NT2/D1 (cell line): ENCODE results near the gene LDB3.

Source experiments
- DNase-seq: peaks from one replicate; pipeline ENCODE4 v3.0.0-alpha.2; 2011; ENCODE audit warnings: low read depth, low spot score
- H3K27me3 ChIP-seq: 2 replicates; pipeline ENCODE4 v1.6.0; 2011; ENCODE audit warnings: mild to moderate bottlenecking; ENCODE audit not compliant: insufficient read length, insufficient read depth
- H3K36me3 ChIP-seq: 2 replicates; pipeline ENCODE4 v1.6.1; 2011; ENCODE audit warnings: mild to moderate bottlenecking, low read length, mixed read lengths; ENCODE audit not compliant: insufficient read depth, insufficient read length
- H3K4me1 ChIP-seq: 2 replicates; pipeline ENCODE4 v1.5.1; 2011; ENCODE audit not compliant: insufficient read depth, insufficient read length
- H3K4me3 ChIP-seq: 2 replicates; pipeline ENCODE4 v1.5.1; 2011; ENCODE audit warnings: low read depth; ENCODE audit not compliant: insufficient read length
- H3K9ac ChIP-seq: 2 replicates; pipeline ENCODE4 v1.6.0; 2011; ENCODE audit warnings: low read depth; ENCODE audit not compliant: insufficient read length
- H3K9me3 ChIP-seq: 2 replicates; pipeline ENCODE4 v1.5.1; 2011; ENCODE audit warnings: mild to moderate bottlenecking, low read length; ENCODE audit not compliant: insufficient read depth
- SUZ12 ChIP-seq: IDR thresholded peaks from 2 replicates; pipeline ENCODE4 v1.6.1; 2011; ENCODE audit not compliant: insufficient read length, insufficient read depth; ENCODE audit errors: extremely low read depth
- YY1 ChIP-seq: IDR thresholded peaks from 2 replicates; pipeline ENCODE4 v1.6.1; 2011; ENCODE audit not compliant: insufficient read length, insufficient read depth
- ZNF274 ChIP-seq: IDR thresholded peaks from 2 replicates; pipeline ENCODE4 v1.6.1; 2011; ENCODE audit warnings: mild to moderate bottlenecking, low read depth, low read length

Gene LDB3

DNA sequence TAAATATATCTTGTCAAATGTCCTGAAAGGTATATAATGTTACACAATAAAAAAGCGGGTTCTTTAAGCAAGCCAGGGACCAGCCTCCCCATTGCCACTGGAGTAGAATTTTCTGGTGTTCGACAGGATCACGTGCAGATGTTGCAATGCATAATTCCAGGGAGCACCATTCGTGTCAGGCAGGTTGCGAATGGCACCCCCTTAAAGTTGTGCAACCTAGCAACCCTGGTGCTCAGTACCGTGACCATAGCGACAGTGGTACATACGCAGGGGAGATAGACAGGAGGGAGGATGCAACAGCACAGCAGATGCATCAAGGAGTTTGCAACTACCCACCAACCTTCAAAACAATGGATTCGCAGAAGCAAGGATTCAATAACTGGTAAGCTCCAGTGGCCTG is 81.5 kb downstream of the LDB3 start:
- Histone ChIP-seq H3K9ac (no peak overlapping the region), H3K27me3 (no peaks in the 10 kb centered on the region), H3K36me3 (peaks cover 3% of the 10 kb centered on the region), H3K4me3 (no peak overlapping the region), H3K4me1 (peaks cover 3% of the 10 kb centered on the region), H3K9me3 (no peaks in the 10 kb centered on the region)
- TF ChIP-seq ZNF274 (no peak), YY1 (no peak), SUZ12 (no peak)
- DNase-seq: no peak

GRCh38 chr10:86751477-86751876 is 83.2 kb downstream of the LDB3 start:
- H3K36me3 ChIP-seq: peaks cover 3% of the 10 kb centered on the region
- peaks cover 3% of the 10 kb centered on the region for H3K4me1 ChIP-seq
- H3K27me3 ChIP-seq: no peaks in the 10 kb centered on the region
- H3K4me3 ChIP-seq: no peak overlapping the region
- TF ChIP-seq ZNF274 (no peak), YY1 (no peak), SUZ12 (no peak)
- no peaks in the 10 kb centered on the region for H3K9me3 ChIP-seq
- no peak for DNase-seq
- no peak overlapping the region for H3K9ac ChIP-seq

GRCh38 chr10:86752311-86752710 is 84.0 kb downstream of the LDB3 start:
- Histone ChIP-seq H3K4me3 (no peak overlapping the region), H3K9ac (no peak overlapping the region), H3K4me1 (peaks cover 3% of the 10 kb centered on the region), H3K9me3 (no peaks in the 10 kb centered on the region), H3K36me3 (peaks cover 3% of the 10 kb centered on the region), H3K27me3 (no peaks in the 10 kb centered on the region)
- TF ChIP-seq SUZ12 (no peak), YY1 (no peak), ZNF274 (no peak)
- no peak for DNase-seq

DNA sequence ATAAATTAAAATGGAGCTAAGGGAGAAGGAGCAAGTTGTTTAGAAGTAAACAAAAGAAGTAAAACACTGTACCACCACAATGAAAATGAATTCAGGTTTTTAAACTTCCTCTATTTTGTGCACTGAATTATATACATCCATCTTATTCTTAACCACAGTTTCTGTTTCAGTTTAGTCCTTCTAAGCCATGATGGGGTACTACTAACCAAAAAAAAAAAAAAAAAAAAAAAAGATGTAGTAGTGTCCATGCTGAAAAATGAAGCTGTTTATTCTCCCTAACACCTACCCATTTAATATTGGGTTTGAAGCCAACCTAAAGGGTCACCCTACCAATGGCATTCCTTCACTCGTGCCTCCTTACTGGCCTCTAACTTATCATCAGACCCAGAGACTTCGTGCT is 84.7 kb downstream of the LDB3 start:
- TF ChIP-seq YY1 (no peak), ZNF274 (no peak), SUZ12 (no peak)
- no peak for DNase-seq
- no peak overlapping the region for H3K4me3 ChIP-seq
- H3K4me1 ChIP-seq: peaks cover 3% of the 10 kb centered on the region
- no peaks in the 10 kb centered on the region for H3K27me3 ChIP-seq
- H3K9me3 ChIP-seq: no peaks in the 10 kb centered on the region
- no peak overlapping the region for H3K9ac ChIP-seq
- H3K36me3 ChIP-seq: peaks cover 3% of the 10 kb centered on the region

GRCh38 chr10:86753638-86754434 is 85.5 kb downstream of the LDB3 start:
- no peaks in the 10 kb centered on the region for H3K27me3 ChIP-seq
- H3K4me1 ChIP-seq: peaks cover 3% of the 10 kb centered on the region
- peaks cover 3% of the 10 kb centered on the region for H3K36me3 ChIP-seq
- DNase-seq: no peak
- TF ChIP-seq ZNF274 (no peak), YY1 (no peak), SUZ12 (no peak)
- H3K9ac ChIP-seq: peak overlapping the region; percentile 1
- H3K9me3 ChIP-seq: no peaks in the 10 kb centered on the region
- no peak overlapping the region for H3K4me3 ChIP-seq

- Histone ChIP-seq H3K9me3 (no peaks in the 10 kb centered on the region), H3K4me1 (peaks cover 3% of the 10 kb centered on the region), H3K27me3 (no peaks in the 10 kb centered on the region), H3K4me3 (peak overlapping the region; percentile 81), H3K9ac (peak overlapping the region; percentile 96), H3K36me3 (peaks cover 5% of the 10 kb centered on the region)
- no peak for DNase-seq
- TF ChIP-seq SUZ12 (no peak), YY1 (no peak), ZNF274 (no peak)
Observed at GRCh38 chr10:86755454-86755739, 87.1 kb downstream of the LDB3 start.

DNA sequence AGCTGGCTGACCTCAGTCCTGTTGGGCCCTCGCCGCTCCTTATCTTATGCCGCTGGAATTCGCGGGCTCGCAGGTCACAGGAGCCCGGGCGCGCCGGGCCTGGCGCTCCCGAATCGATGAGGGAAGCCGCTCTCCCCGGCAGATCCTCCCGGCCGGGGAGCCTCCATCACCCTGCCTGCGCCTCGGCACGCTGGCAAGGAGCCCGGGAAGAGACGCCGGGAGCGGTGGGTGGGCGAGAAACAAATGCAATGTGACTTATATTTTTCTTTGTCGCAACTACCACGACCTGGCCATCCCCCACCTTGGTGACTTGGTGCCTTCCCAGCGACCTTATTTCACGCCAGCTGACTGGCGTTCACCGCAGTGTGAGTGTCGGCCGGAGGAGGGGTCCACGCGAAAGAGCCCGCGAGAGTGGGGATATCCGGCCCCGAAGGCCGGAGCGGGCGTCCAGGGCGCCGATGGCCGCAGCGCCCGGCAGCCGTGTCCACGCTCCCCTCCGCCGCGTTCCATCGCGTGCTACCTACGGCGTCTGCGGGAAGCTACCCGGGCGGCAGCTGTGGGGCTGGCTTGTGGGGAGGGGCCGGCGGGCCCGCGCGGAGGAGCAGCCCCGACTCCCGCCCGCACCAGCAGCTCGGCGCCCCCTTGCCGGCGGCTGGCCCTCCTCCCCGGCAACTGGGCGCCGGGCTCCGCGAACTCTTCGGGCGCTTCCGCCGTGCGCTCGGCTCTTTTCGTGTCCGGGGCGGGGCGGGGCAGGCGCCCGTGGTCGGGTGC is 87.6 kb downstream of the LDB3 start:
- DNase-seq: peak; percentile 81
- Histone ChIP-seq H3K4me1 (peaks cover 3% of the 10 kb centered on the region), H3K27me3 (no peaks in the 10 kb centered on the region), H3K4me3 (peak overlapping the region; percentile 81), H3K36me3 (peaks cover 9% of the 10 kb centered on the region), H3K9ac (peak overlapping the region; percentile 96), H3K9me3 (no peaks in the 10 kb centered on the region)
- TF ChIP-seq SUZ12 (no peak), YY1 (no peak), ZNF274 (no peak)
